Lung microvascular endothelial cell (primary cell): Measurements from ENCODE around the gene COL4A6. TPM values are rescaled to one million over a fixed set of nuclear protein-coding genes. Genes with fewer than 3 reads are reported as not detected.
"Not testable (repeated sequence)": the region's sequence is repeated elsewhere in the genome, so short reads cannot be mapped to it uniquely, and the experiment has no call there.

Experiments used
- DNase-seq, 2 donors: peaks; one replicate each; pipeline versions ENCODE4 v3.0.0 to v3.0.0-alpha.2; 2010; ENCODE audit warnings: low read depth in 2 of 2
- total RNA-seq: library from RNA; depleted of rRNA; stranded (reverse); fragments of >200 nt; gene quantifications from 2 replicates; pipeline ENCODE4 v1.2.1, GENCODE V29; 2014

Gene COL4A6
- 0.20 and 2.4 TPM in 2 replicates for total RNA-seq

DNA sequence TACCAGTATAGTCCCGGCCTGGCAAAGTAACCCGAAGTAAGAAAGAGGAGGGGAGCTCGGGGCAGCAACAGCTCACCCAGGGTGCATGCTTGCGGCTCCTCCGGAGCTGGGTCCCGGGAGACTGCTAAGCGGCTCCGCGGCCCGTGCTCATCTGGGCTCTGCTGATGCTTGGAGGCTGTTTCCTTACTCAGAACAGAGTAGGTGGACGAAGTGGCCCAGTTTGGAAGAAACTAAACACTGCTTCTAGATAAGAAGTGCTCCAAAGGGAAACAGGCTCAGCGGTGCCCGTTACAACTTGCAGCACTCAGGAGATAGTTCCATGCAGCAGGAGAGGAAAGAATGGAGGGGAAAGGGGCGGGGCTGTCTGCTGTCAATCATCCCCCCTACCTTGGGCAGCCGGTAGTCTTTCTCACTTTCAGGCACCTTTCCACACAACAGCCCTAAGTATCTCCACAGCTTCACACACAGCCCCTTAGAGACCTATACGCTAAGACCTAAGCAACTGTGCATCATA, at the start of gene COL4A6:
Gene COL4A6, minus strand, starts transcription at position 313 of the 514 bp plus-strand sequence. Its CDS starts 226 bp downstream, at position 87.
- DNase-seq, result peak; percentile 18 to 30

- DNase-seq, result no peak
These were observed 47.7 kb upstream of the COL4A6 start for GRCh38 chrX:108485960-108486359.

GRCh38 chrX:108484251-108484650, 46.0 kb upstream of the COL4A6 start:
- DNase-seq, result no peak

GRCh38 chrX:108481528-108481927, 43.3 kb upstream of the COL4A6 start:
- not testable (repeated sequence) for DNase-seq

DNA sequence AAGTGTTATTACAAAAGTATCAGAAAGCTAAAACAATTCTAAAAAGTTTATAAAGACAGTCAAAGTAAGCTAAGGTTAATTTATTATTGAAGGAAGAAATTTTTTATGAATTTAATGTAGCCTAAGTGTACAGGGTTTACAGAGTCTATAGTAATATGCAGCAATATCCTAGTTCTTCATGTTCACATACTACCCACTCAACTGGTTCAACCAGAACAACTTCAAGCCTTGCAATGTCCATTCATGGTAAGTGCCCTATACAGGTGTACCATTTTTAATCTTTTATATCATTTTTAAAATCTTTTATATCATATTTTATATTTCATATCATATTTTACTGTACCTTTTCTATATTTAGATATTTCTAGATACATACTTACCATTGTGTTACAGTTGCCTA, 35.8 kb upstream of the COL4A6 start:
- no peak for DNase-seq

DNA sequence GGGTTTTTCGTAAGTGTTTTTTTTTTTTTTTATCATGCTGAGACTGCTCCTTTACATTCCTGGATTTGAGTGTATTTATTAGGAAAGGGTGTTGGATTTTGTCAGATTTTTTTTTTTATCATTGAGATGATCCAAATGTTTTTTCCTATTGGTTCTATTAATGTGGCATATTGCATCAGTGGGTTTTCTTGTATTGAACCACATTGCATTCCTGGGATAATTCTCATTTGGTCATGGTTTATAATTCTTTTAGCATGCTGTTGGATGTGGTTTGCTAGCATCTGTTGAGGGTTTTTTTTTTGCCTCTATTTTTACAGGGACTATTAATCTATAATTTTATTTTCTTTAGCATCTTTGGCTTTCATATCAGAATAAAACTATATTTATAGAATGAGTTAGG, 30.3 kb upstream of the COL4A6 start:
- no peak for DNase-seq

GRCh38 chrX:108464604-108465003, 26.4 kb upstream of the COL4A6 start:
- no peak for DNase-seq

- peak in 1 of 2 donors; percentile 41 for DNase-seq
These were observed 18.8 kb upstream of the COL4A6 start for GRCh38 chrX:108456971-108457477.

DNA sequence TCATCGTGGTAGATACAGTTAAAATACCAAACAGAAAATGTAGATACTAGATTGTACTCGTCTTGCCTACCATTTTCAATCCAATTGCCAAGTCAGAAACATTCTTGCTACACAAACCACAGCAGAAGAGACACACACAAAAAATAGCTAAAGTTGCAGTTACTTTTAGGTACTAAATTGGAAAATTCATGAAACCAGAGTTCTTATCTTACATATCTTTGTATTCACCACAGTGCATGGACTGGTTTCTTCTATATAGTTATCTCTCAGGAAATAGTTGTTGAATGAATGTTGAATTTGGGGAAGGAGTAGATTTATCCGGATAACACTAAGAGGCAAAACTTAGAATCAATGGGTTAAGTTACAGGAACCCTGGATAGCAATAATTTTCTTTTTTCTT, 15.6 kb upstream of the COL4A6 start:
- no peak for DNase-seq

DNA sequence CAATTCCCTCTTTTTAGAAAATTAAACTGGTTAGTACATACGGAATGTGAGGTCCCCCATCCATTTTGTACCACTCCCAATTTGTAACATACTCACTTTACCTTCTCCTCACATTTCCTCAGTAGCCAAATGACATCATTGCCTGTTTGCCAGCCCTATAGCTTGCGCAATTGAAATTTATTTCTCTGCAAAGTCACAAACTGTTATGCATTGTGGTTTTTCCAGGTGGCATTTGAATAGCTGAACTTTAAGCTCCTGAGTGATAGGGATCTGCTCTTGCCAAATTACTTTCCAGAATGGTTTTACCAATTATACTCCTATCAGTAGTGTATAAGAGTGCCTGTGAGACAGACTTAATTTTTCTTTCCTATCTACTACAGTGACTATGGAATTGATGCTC, 9.1 kb upstream of the COL4A6 start:
- peak; percentile 23 to 27 for DNase-seq

GRCh38 chrX:108442901-108443464, 4.8 kb upstream of the COL4A6 start:
- peak; percentile 2 to 71 for DNase-seq

- DNase-seq, result peak; percentile 29 to 47
These were observed 1.9 kb upstream of the COL4A6 start for GRCh38 chrX:108439961-108440696.

- peak; percentile 87 to 90 for DNase-seq
These were observed 1.3 kb upstream of the COL4A6 start, which contains the start of gene COL4A5 for GRCh38 chrX:108439426-108439942. Gene COL4A5 (plus strand): TSS chrX:108439838. CDS start chrX:108440126, 288 bp downstream.

DNA sequence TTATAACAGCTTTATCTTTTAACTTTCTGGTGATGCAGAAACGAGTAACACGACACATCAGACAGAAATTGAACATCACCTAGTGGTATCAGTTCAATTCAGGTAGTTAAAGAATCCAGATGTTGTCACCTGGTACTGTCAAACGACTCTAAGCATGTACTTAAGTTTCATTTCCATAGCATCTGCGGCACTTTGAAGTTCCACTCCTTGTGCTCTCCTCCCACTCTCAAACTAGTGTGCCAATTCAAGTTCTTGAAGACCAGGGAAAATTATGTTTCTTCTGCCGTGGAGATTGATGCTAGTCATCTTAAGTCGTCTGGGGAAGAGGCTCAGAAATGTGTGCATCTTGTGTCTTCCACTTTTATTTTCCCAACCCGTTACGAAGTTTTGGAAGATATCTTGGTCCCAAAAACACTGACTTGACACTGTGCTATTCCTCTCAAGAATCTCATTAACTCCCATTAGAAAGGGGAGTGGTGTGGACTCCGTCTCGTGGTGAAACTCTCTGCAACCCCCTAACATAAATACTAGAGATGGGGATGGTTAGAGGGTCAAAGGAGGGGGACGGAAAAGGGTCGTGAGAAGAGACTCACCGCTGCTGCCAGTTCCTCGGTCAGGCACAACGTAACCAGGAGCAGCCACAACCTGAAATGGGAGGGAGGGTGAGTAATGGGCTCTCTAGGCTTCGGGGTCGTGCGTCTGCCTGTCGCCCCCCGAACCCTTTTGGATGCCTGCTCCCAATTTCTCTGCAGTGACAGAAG, 693 bp downstream of the COL4A6 start:
- DNase-seq, result peak in 1 of 2 donors; percentile 41

GRCh38 chrX:108435261-108435660, 3.0 kb downstream of the COL4A6 start:
- no peak for DNase-seq

GRCh38 chrX:108426262-108426661, 12.0 kb downstream of the COL4A6 start:
- no peak for DNase-seq

- DNase-seq, result no peak
These were observed 17.7 kb downstream of the COL4A6 start for GRCh38 chrX:108420481-108420880.

- no peak for DNase-seq
These were observed 18.8 kb downstream of the COL4A6 start for GRCh38 chrX:108419401-108419800.

GRCh38 chrX:108417257-108417656, 21.0 kb downstream of the COL4A6 start:
- no peak for DNase-seq

- peak in 1 of 2 donors; percentile 75 for DNase-seq
These were observed 22.3 kb downstream of the COL4A6 start for GRCh38 chrX:108415891-108416290.

DNA sequence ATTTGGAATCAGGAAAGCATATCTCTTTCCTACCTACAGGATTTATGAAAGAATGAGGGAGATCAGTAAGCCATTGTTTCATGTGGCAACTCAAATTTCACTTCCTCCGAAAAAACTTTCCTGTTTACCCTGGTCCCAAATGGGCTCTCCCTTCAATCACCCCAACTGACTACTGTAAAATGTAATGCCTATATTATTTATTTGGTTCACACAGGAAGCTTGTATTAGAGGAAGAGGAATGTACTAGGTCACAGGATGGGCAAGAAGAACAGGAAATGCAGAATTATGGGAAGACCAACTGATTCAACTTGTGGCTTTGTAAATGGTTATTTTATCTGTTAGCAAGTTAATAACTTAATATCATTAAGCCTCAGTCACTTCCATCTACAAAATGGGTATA, 23.1 kb downstream of the COL4A6 start:
- DNase-seq, result peak; percentile 31 to 49

GRCh38 chrX:108412783-108413182, 25.4 kb downstream of the COL4A6 start:
- DNase-seq, result no peak
